Lung (tissue), 12 donors: Measurements from ENCODE around the gene KCTD16. TPM values are rescaled to one million over a fixed set of nuclear protein-coding genes. Genes with fewer than 3 reads are reported as not detected.

ENCODE experiments used
- ATAC-seq: fragments of 200-7000 bp; cut with Tn5 transposase; one replicate; pipeline ENCODE4 v1.9.1; 2020; ENCODE audit warnings: moderate number of reproducible peaks; ENCODE audit not compliant: insufficient read depth, low FRiP score
- DNase-seq, 3 donors: peaks; one replicate each; pipeline ENCODE4 v3.0.0-alpha.2; 2013 to 2017
- H3K27ac ChIP-seq, 2 donors: one replicate each; pipeline ENCODE4 v1.5.1; 2013; ENCODE audit warnings: mild to moderate bottlenecking in 2 of 2, moderate library complexity in 2 of 2, control low read depth in 1 of 2, inconsistent platforms in 1 of 2, low read depth in 1 of 2, low read length in 1 of 2
- H3K27me3 ChIP-seq, 3 donors: one replicate each; pipeline ENCODE4 v1.5.1; 2013; ENCODE audit warnings: low read length in 2 of 3; ENCODE audit not compliant: control insufficient read depth in 3 of 3, insufficient read depth in 3 of 3
- H3K36me3 ChIP-seq, 4 donors: one replicate each; pipeline ENCODE4 v1.5.1; 2013; ENCODE audit warnings: low read length in 4 of 4, mild to moderate bottlenecking in 1 of 4, moderate library complexity in 1 of 4; ENCODE audit not compliant: control insufficient read depth in 4 of 4, insufficient read depth in 4 of 4
- H3K4me1 ChIP-seq, 5 donors: one replicate each; pipeline ENCODE4 v1.5.1; 2013; ENCODE audit warnings: low read length in 5 of 5, mild to moderate bottlenecking in 2 of 5, moderate library complexity in 1 of 5; ENCODE audit not compliant: control insufficient read depth in 5 of 5, insufficient read depth in 5 of 5
- H3K4me3 ChIP-seq: one replicate; pipeline ENCODE4 v1.5.1; 2013; ENCODE audit warnings: mild to moderate bottlenecking, control low read depth, moderate library complexity
- H3K9ac ChIP-seq, 2 donors: one replicate each; pipeline ENCODE4 v1.5.1; 2013; ENCODE audit warnings: low read length in 2 of 2, control low read depth in 1 of 2; ENCODE audit not compliant: insufficient read depth in 1 of 2
- H3K9me3 ChIP-seq, 4 donors: one replicate each; pipeline ENCODE4 v1.5.1; 2013; ENCODE audit warnings: low read length in 3 of 4, mild to moderate bottlenecking in 1 of 4, moderate library complexity in 1 of 4; ENCODE audit not compliant: control insufficient read depth in 4 of 4, insufficient read depth in 3 of 4
- CTCF ChIP-seq: IDR thresholded peaks from 2 replicates; pipeline ENCODE4 v1.5.1; 2012; ENCODE audit warnings: mild to moderate bottlenecking; ENCODE audit errors: control extremely low read depth, extremely low read depth
- WGBS, 2 donors: extraction: QIAGEN DNeasy Blood & Tissue Kit; methylation state at CpG; one replicate each; pipeline ENCODE4 v1.1.7; 2013; 5-methylcytosine and 5-hydroxymethylcytosine counted together
- polyA plus RNA-seq, 2 donors: library from polyadenylated mRNA; stranded (reverse); fragments of 200-250 nt; gene quantifications; one replicate each; pipeline ENCODE4 v1.2.1, GENCODE V29; 2013
- total RNA-seq, 2 donors: library from RNA; depleted of rRNA in 1 of 2; stranded (reverse); fragments of >200 nt in 1 of 2; gene quantifications; one replicate each; pipeline ENCODE4 v1.2.1, GENCODE V29; 2014 to 2021
- donor health status: control.
- donor health status: control.
- donor health status: Bipolar disorder and iron deficiency.
- donor health status: healthy.
- donor health status: DM: yes; HTN: yes; CAD: no.

The KCTD16 gene
- total and polyA plus RNA-seq, 4 donors, result 0.07 to 0.63 (median 0.27) TPM

- Histone ChIP-seq H3K9me3 (no peaks in the 10 kb centered on the region), H3K9ac (no peak overlapping the region), H3K36me3 (no peaks in the 10 kb centered on the region), H3K27me3 (no peaks in the 10 kb centered on the region), H3K4me3 (no peak overlapping the region), H3K27ac (no peak overlapping the region), H3K4me1 (peaks cover 0 to 4% (median 0%) of the 10 kb centered on the region in 5 donors)
- WGBS, 2 donors, result 56 to 71% methylated on average over 4 of the region's 4 CpGs
- DNase-seq, result peak in 2 of 3 donors; percentile 33 to 64
- no peak for TF ChIP-seq CTCF
- ATAC-seq, result no peak
Observed at GRCh38 chr5:144368556-144368955, 197.9 kb downstream of the KCTD16 start.

- Histone ChIP-seq H3K4me3 (no peak overlapping the region), H3K27me3 (no peaks in the 10 kb centered on the region), H3K4me1 (peaks cover 0 to 4% (median 0%) of the 10 kb centered on the region in 5 donors), H3K9me3 (no peaks in the 10 kb centered on the region), H3K9ac (no peak overlapping the region), H3K27ac (no peak overlapping the region), H3K36me3 (no peaks in the 10 kb centered on the region)
- no peak for DNase-seq
- no peak for TF ChIP-seq CTCF
- WGBS, 2 donors, result 87 to 91% methylated on average over 4 of the region's 4 CpGs
- ATAC-seq, result no peak
Observed at GRCh38 chr5:144369006-144369405, 198.3 kb downstream of the KCTD16 start.

- Histone ChIP-seq H3K36me3 (no peaks in the 10 kb centered on the region), H3K27me3 (no peaks in the 10 kb centered on the region), H3K9me3 (no peaks in the 10 kb centered on the region), H3K4me3 (no peak overlapping the region), H3K4me1 (peaks cover 0 to 4% (median 0%) of the 10 kb centered on the region in 5 donors), H3K9ac (no peak overlapping the region), H3K27ac (no peak overlapping the region)
- ATAC-seq (no peak), DNase-seq (no peak)
- TF ChIP-seq CTCF, result no peak
- 73 to 91% methylated on average over 3 of the region's 3 CpGs for WGBS, 2 donors
Observed at GRCh38 chr5:144370273-144370672, 199.6 kb downstream of the KCTD16 start.

GRCh38 chr5:144374637-144375036, 204.0 kb downstream of the KCTD16 start:
- H3K4me1 ChIP-seq, result no peaks in the 10 kb centered on the region
- 87 to 88% methylated on average over 1 of the region's 1 CpG for WGBS, 2 donors
- no peaks in the 10 kb centered on the region for H3K27me3 ChIP-seq
- no peak overlapping the region for H3K9ac ChIP-seq
- no peak for DNase-seq
- H3K36me3 ChIP-seq, result no peaks in the 10 kb centered on the region
- H3K4me3 ChIP-seq, result no peak overlapping the region
- no peak for ATAC-seq
- no peak for TF ChIP-seq CTCF
- no peak overlapping the region for H3K27ac ChIP-seq
- H3K9me3 ChIP-seq, result no peaks in the 10 kb centered on the region
